GM18505 (cell line): ENCODE data around the gene METTL8.
A peak's percentile ranks its signal among the peaks of the same experiment; 100 is the strongest.
"Not testable (repeated sequence)": the region's sequence is repeated elsewhere in the genome, so short reads cannot be mapped to it uniquely, and the experiment has no call there.

Source experiments
- ATAC-seq: cut with Tn5 transposase; IDR thresholded peaks from one replicate; pipeline ENCODE4 v1.9.1; 2021; ENCODE audit not compliant: unreplicated experiment
- POLR2A ChIP-seq: IDR thresholded peaks from 4 replicates; pipeline ENCODE4 v1.6.1; 2011; ENCODE audit warnings: borderline replicate concordance; ENCODE audit not compliant: insufficient read depth, insufficient read length; ENCODE audit errors: extremely low read depth

Gene METTL8

DNA sequence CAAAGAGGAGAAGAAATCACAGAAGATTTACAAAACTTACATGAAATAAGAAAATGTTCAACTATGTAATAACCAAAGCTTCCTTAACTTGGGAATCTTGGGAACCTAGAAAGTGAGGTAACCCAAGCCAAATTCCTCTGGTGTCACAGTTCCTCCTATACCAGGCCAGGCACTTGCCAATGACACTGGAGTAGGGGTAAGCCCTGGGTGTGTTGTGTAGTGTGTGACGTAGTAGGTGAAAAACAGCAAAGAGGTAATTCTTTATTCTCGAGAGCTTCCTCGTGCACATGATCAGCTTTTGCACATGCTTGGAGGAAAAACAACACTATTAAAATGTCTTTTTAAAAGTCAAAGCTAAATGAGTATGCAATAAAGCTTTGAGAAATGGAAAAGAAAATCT, 118.0 kb downstream of the METTL8 start:
- TF ChIP-seq POLR2A, result no peak

DNA sequence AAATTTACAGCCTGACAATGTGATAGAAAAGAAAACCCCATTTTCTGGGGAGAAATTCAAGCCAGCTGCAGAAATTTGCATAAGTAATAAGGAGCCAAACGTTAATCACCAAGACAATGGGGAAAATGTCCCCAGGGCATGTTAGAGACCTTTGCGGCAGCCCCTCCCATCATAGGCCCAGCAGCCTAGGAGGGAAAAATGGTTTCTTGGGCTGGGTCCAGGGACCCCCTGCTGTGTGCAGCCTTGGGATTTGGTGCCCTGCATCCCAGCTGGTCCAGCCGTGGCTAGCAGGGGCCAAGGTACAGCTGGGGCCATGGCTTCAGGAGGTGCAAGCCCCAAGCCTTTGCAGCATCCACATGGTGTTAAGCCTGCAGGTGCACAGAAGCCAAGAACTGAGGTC, 121.6 kb downstream of the METTL8 start:
- not testable (repeated sequence) for ATAC-seq

More for the DNA sequence above, 118.0 kb downstream of the METTL8 start:
- no peak for ATAC-seq

- ATAC-seq, result not testable (repeated sequence)
Measured at GRCh38 chr2:171311589-171311988, 122.2 kb downstream of the METTL8 start.

GRCh38 chr2:171310889-171311288, 122.9 kb downstream of the METTL8 start:
- no peak for TF ChIP-seq POLR2A
- ATAC-seq, result no peak

- no peak for TF ChIP-seq POLR2A
- ATAC-seq, result no peak
Measured at GRCh38 chr2:171309455-171310286, 124.1 kb downstream of the METTL8 start.

GRCh38 chr2:171308280-171309054, 125.3 kb downstream of the METTL8 start:
- ATAC-seq, result no peak
- no peak for TF ChIP-seq POLR2A

GRCh38 chr2:171307560-171307959, 126.2 kb downstream of the METTL8 start:
- ATAC-seq, result peak; percentile 85
- TF ChIP-seq POLR2A, result no peak

GRCh38 chr2:171297956-171298355, 135.8 kb downstream of the METTL8 start:
- no peak for TF ChIP-seq POLR2A
- ATAC-seq, result no peak

GRCh38 chr2:171294608-171295007, 139.2 kb downstream of the METTL8 start:
- no peak for TF ChIP-seq POLR2A
- no peak for ATAC-seq

DNA sequence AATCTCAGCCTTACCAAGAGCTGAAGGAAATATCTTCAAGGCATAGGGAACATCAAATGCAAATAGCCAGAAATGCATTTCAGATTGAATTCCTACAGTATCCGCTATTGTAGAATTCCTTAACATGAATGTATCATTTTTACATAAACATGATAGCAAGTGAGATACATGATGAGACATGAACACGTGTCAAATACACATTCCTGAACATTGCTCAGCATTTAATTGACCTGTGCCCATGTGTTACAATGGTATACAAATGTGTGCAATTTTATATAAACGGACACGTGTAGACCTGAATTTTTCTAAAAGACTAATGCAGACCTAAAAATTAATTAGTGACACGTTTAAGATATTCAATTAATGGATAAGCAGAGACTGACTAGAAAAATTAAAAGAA, 140.1 kb downstream of the METTL8 start:
- no peak for ATAC-seq
- no peak for TF ChIP-seq POLR2A

DNA sequence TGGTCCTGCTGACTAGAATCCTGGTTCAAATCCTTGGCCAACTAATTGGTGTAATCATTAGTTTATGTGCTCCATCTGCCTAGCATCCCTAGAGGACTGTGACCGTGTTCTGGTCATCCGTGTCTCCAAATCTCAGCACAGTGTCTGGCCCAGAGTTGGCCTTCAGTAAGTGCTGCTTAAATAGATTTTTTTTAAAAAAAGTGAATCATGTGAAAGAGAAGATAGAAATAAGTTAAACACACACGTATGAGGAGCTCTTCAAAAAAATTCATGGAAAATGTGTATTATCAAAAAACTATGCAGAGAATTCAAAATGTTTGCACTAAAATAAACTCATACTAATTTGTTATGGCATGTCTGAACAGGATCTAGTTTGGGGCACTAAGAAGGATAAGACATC, 143.8 kb downstream of the METTL8 start:
- no peak for ATAC-seq
- no peak for TF ChIP-seq POLR2A

- no peak for TF ChIP-seq POLR2A
- ATAC-seq, result no peak
Measured at GRCh38 chr2:171289316-171289715, 144.5 kb downstream of the METTL8 start.

GRCh38 chr2:171287611-171288010, 146.2 kb downstream of the METTL8 start:
- no peak for TF ChIP-seq POLR2A
- ATAC-seq, result no peak

DNA sequence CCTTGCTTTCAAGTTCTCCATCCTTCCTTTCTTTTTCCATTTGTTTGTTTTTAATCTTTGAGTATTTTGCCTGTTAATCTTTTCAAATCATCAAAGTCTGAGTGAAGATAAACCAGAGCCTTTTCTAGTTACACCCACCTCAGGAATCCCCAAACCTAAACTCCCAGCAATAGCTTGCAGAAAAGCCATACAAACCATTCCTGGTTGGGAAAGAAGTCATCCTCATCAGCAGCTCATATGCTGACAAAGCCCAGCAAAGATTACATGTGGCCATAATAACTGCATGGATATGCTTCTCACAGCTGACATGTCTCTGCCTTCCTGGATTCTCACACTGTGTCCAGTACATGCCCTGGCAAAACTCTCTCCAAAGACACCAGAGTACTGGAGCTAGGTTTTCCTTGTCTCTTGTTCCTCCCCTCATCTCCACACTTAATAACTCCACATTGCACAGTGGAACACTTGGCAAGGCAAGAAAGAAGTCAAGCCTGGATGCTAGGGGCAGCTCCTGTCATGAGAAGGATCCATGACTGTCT, 146.7 kb downstream of the METTL8 start:
- TF ChIP-seq POLR2A, result no peak
- no peak for ATAC-seq
